NCI-H146 treated with DMSO at 0.1 percent for 48 hours (cell line): ENCODE data around the gene PRDM16.

Experiments
- DNase-seq: peaks from one replicate; lab custom pipeline; 2025; ENCODE audit not compliant: unreplicated experiment; lab: John Stamatoyannopoulos, UW

PRDM16 gene

DNA sequence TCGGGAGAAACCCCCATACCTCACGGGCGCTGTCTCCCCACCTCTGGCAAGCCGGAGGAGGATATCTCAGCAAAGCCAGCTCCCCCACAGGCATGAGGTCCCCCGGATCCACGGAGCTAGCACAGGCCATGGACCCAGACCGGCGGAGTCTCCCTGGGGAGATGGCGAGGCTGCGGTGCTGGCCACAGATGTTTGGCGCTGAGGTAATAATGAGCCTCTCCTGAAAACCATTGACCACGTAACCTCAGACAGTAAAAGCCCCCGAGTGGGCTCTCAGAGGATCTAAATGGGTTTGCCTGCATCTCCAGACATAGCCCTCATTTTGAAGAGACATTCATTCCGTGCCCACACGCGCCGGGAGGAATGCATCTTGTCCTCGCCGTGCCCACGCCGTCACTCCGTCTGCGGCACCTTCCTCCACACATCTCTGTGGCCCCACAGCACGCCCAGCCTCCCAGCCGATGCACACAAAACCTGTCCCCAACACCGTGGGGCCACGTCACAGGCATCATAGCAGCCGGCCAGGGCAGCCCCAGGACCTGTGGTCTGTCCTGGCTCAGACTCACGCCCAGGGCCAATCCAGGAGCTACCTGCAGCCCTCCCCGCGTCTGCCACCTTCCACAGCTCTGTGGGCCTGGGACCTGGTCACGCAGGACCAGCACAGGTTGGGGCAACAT is 150.9 kb downstream of the PRDM16 start:
- DNase-seq: no peak

- DNase-seq: no peak
Measured at GRCh38 chr1:3221112-3222041, 152.4 kb downstream of the PRDM16 start.

GRCh38 chr1:3222042-3222692 is 153.2 kb downstream of the PRDM16 start:
- DNase-seq: no peak

DNA sequence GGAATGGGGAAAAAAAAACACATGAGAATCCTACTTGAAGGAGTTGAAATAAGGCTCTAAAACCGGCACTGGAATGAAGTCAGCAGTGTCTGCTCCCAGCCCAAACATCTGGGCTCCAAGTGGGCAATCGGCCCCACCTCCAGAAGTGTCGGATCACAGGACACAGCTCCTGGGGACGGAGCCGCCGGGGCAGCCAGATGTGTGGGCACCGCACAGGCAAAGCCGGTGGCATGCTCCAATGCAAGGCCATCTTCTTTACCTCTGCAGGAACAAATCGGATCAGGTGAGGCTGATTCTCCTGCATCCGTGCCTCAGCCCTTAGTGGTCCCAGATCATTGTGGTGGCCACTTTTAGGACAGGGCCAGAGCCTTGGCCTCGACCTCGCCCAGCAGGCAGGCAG is 156.7 kb downstream of the PRDM16 start:
- no peak for DNase-seq

- no peak for DNase-seq
Measured at GRCh38 chr1:3226191-3226590, 157.2 kb downstream of the PRDM16 start.

DNA sequence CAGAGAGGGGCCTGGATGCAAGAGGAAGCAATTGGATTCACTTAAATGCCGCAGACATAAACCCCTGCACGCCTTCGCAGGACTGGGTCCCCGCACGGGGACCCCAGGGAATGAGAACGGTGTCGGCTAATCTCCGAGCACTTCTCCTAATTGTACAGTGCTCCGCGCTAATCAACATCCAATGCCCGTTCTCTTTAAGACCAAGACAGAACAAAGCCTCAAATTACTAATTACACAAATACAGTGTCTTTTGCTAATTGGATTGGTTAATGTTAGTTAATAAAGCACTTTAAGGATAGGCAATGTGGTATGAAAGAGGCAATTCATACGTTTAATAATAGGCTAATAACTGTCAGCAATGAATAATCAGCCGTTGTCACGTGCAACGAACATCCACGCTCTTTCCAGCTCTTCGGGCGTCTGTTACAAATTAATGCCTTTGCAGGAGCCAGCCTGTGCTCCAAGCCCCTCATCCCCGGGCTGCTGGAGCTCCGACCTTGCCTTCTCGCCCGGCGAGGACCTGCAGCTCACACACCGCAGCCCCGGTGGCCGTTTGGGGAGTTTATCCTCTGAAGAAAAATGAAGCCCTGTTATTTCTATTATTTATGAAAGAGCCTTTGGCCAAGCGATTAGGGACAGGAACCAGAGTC is 157.8 kb downstream of the PRDM16 start:
- no peak for DNase-seq

DNA sequence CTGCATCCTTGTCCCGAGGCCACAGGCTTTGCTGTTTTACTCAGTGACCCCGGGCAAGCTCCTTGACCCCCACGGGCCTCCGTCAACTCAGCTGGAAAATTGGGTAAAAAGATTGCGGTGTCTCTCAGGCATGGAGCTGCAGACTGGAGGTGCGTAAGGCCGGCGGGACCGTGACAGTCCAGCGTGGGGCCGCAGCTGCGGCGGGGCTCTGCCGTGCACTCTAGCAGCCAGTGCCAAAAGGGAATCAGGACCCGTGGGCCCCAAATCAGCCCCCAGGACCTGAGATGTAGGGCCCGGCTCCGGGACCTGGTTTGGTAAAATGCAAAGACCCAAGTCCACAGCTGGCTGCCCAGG is 158.3 kb downstream of the PRDM16 start:
- no peak for DNase-seq

GRCh38 chr1:3227893-3228292 is 158.9 kb downstream of the PRDM16 start:
- DNase-seq: no peak

- no peak for DNase-seq
Measured at GRCh38 chr1:3229081-3229725, 160.2 kb downstream of the PRDM16 start.

DNA sequence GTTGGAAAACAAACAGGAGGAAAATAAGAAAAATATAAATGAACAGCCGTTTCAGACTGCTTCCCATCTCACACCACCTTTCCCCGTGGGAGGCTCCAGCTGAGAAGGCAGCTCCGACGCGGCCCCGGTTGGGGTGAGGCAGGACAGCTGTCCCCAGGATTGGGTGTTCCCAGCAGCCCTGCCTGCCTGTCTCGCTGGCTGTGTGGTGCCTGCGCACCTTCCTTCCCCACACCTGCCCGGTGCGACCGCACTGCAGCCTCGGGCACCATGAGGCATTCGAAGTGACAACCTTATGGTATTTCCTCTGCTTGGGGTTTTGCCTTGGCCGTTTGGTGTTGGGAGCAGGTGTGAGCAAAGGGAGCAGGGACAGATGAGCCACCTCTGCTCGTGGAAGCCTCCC is 161.6 kb downstream of the PRDM16 start:
- no peak for DNase-seq

- DNase-seq: no peak
Measured at GRCh38 chr1:3231245-3231644, 162.2 kb downstream of the PRDM16 start.

DNA sequence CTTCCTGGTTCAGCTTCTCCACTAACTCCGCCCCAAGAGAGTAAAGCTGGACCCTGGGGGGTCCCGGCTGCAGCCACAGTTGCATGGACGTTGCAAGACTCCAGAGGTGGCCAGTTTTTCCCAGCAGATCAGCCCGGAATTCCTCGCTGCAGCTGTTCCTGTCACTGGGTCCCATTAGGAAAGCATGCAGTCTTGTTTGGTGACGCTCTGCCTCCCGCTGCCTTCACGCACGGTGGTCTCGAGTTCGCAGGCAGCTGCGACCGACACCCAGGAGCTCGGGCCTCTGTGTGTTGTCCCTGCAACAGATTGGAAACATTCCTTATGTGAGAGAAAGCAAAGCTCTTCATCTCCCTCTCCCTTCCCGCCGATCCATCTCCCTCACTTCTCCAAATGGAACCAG is 162.8 kb downstream of the PRDM16 start:
- no peak for DNase-seq

DNA sequence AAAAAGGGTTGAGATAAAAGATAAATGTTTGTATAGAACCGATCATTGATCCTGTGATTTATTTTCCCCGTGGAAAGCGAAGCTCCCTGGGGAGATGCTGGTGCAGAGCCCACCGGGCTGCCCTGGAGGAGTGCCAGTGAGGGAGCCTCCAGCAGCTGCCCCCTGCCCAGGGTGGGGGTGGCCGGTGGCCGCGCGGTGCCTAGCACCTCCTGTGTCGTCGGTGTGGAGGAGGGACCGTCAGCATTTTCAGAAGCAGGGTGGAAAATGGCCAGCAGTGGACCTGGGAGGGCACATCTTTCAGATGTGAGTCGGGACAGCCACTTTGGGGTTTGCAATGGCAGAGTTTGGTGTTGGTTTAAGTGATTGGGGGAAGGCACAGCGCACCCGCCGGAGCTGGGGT is 164.0 kb downstream of the PRDM16 start:
- DNase-seq: no peak

- DNase-seq: no peak
Measured at GRCh38 chr1:3233551-3233950, 164.5 kb downstream of the PRDM16 start.

GRCh38 chr1:3234281-3234680 is 165.3 kb downstream of the PRDM16 start:
- no peak for DNase-seq

DNA sequence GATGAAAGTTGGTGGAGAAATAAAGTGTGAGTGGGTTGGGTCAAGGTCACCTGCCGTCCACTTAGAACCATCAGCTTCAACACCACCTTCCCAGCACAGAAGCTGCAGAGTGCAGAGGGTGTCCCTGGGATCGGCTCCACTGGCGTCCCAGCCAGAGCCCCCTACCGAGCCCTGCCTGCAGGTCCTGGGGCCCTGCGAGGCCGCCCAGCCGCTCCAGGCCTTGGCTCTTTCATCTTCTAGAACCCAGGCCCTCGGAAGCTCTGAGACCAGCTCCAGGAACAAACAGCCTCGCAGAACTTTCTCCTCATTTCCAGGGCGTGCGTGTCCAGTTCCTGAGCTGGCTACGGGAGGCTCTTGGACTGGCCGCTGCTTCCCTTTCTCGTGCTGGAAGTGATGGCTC is 166.0 kb downstream of the PRDM16 start:
- no peak for DNase-seq

DNA sequence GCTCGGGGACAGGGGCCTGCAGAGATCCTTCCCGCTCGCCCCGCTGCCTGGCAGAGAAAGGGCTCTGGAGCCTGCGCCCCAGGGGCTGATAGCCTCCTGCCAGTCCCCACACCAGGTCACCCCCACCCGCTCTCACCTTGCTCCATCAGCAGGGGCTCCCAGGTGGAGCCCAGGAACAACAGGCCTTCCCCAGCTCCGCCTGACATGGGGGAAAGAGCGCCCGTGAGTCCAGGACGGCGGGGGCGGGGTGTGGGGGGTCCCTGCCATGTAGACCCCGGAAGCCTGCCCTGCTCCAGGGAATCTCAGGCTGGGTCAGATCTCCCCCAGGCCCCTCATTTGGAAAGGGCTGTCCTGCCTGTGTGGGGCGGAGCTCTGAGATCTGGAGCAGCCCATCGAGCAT is 166.5 kb downstream of the PRDM16 start:
- DNase-seq: no peak

GRCh38 chr1:3236361-3236760 is 167.4 kb downstream of the PRDM16 start:
- no peak for DNase-seq

- no peak for DNase-seq
Measured at GRCh38 chr1:3236955-3237354, 168.0 kb downstream of the PRDM16 start.

DNA sequence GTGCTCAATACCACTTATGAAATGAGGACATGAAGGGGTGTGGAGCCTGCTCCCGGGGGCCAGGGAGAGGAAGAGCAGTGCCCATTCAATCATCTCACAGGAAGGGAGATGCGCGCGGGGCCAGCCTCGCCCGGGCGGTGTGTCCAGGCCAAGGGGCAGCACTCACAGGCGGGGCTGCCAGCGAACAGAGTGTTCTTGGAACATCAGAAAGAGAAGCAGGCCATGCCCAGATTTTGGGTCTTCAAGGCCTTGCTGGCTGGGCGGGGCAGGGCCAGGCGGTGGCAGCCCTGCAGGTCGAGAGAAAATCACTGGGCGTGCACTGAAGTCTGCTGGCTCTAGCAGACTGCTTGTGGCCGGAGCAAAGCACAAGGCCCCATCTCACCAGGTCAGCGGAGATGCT is 168.6 kb downstream of the PRDM16 start:
- DNase-seq: no peak
